H1 (cell line): ENCODE results near the gene SMIM35.

Experiments used
- ATF3 ChIP-seq: IDR thresholded peaks from 2 replicates; pipeline ENCODE4 v1.6.1; 2011; ENCODE audit warnings: low read depth, mild to moderate bottlenecking, low read length; ENCODE audit not compliant: insufficient read depth
- EGR1 ChIP-seq: IDR thresholded peaks from 2 replicates; pipeline ENCODE4 v1.6.1; 2011; ENCODE audit warnings: low read depth, low read length, borderline replicate concordance
- EP300 ChIP-seq, 2 experiments: IDR thresholded peaks; 1 replicate in 1 of 2; 2 replicates in 1 of 2; pipeline ENCODE4 v1.6.1; 2011 to 2012; ENCODE audit warnings: low read depth in 2 of 2, low read length in 2 of 2, mild to moderate bottlenecking in 2 of 2, borderline replicate concordance in 1 of 2, inconsistent platforms in 1 of 2, moderate library complexity in 1 of 2
- NRF1 ChIP-seq: IDR thresholded peaks from 2 replicates; pipeline ENCODE4 v1.6.1; 2011; ENCODE audit warnings: mild to moderate bottlenecking, low read depth, low read length, improper control_type of control experiment
- TF ChIP-seq, protein P1 (sequence below), 3 experiments: IDR thresholded peaks; 1 replicate in 2 of 3; 2 replicates in 1 of 3; pipeline versions ENCODE4 v1.5.1 to v1.6.1; 2011; ENCODE audit warnings: low read length in 3 of 3, mild to moderate bottlenecking in 3 of 3, inconsistent platforms in 2 of 3, low read depth in 1 of 3, moderate library complexity in 1 of 3; ENCODE audit not compliant: insufficient read depth in 1 of 3; ENCODE audit errors: control extremely low read depth in 1 of 3

GRCh38 chr11:118018401-118018800, 68.4 kb downstream of the SMIM35 start:
- TF ChIP-seq, protein P1, sequence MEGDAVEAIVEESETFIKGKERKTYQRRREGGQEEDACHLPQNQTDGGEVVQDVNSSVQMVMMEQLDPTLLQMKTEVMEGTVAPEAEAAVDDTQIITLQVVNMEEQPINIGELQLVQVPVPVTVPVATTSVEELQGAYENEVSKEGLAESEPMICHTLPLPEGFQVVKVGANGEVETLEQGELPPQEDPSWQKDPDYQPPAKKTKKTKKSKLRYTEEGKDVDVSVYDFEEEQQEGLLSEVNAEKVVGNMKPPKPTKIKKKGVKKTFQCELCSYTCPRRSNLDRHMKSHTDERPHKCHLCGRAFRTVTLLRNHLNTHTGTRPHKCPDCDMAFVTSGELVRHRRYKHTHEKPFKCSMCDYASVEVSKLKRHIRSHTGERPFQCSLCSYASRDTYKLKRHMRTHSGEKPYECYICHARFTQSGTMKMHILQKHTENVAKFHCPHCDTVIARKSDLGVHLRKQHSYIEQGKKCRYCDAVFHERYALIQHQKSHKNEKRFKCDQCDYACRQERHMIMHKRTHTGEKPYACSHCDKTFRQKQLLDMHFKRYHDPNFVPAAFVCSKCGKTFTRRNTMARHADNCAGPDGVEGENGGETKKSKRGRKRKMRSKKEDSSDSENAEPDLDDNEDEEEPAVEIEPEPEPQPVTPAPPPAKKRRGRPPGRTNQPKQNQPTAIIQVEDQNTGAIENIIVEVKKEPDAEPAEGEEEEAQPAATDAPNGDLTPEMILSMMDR (IDR thresholded peaks at IDR 0.05; ENCODE audit: control extremely low read depth in 1 of 3, insufficient read depth in 1 of 3, low read depth in 1 of 3, low read length in 3 of 3) = no peak
- TF ChIP-seq EP300 (IDR thresholded peaks at IDR 0.05; ENCODE audit: borderline replicate concordance in 1 of 2, low read depth in 2 of 2, low read length in 2 of 2) (no peak), NRF1 (no peak), ATF3 (no peak), EGR1 (no peak)
